Lung (tissue), 12 donors: ENCODE measurements around the gene PSENEN. TPM values are rescaled to one million over a fixed set of nuclear protein-coding genes. Genes with fewer than 3 reads are reported as not detected.

Source experiments
- ATAC-seq: fragments of 200-7000 bp; cut with Tn5 transposase; one replicate; pipeline ENCODE4 v1.9.1; 2020; ENCODE audit warnings: moderate number of reproducible peaks; ENCODE audit not compliant: insufficient read depth, low FRiP score
- DNase-seq, 3 donors: peaks; one replicate each; pipeline ENCODE4 v3.0.0-alpha.2; 2013 to 2017
- H3K27ac ChIP-seq, 2 donors: one replicate each; pipeline ENCODE4 v1.5.1; 2013; ENCODE audit warnings: mild to moderate bottlenecking in 2 of 2, moderate library complexity in 2 of 2, control low read depth in 1 of 2, inconsistent platforms in 1 of 2, low read depth in 1 of 2, low read length in 1 of 2
- H3K27me3 ChIP-seq, 3 donors: one replicate each; pipeline ENCODE4 v1.5.1; 2013; ENCODE audit warnings: low read length in 2 of 3; ENCODE audit not compliant: control insufficient read depth in 3 of 3, insufficient read depth in 3 of 3
- H3K36me3 ChIP-seq, 4 donors: one replicate each; pipeline ENCODE4 v1.5.1; 2013; ENCODE audit warnings: low read length in 4 of 4, mild to moderate bottlenecking in 1 of 4, moderate library complexity in 1 of 4; ENCODE audit not compliant: control insufficient read depth in 4 of 4, insufficient read depth in 4 of 4
- H3K4me1 ChIP-seq, 5 donors: one replicate each; pipeline ENCODE4 v1.5.1; 2013; ENCODE audit warnings: low read length in 5 of 5, mild to moderate bottlenecking in 2 of 5, moderate library complexity in 1 of 5; ENCODE audit not compliant: control insufficient read depth in 5 of 5, insufficient read depth in 5 of 5
- H3K4me3 ChIP-seq: one replicate; pipeline ENCODE4 v1.5.1; 2013; ENCODE audit warnings: mild to moderate bottlenecking, control low read depth, moderate library complexity
- H3K9ac ChIP-seq, 2 donors: one replicate each; pipeline ENCODE4 v1.5.1; 2013; ENCODE audit warnings: low read length in 2 of 2, control low read depth in 1 of 2; ENCODE audit not compliant: insufficient read depth in 1 of 2
- H3K9me3 ChIP-seq, 4 donors: one replicate each; pipeline ENCODE4 v1.5.1; 2013; ENCODE audit warnings: low read length in 3 of 4, mild to moderate bottlenecking in 1 of 4, moderate library complexity in 1 of 4; ENCODE audit not compliant: control insufficient read depth in 4 of 4, insufficient read depth in 3 of 4
- WGBS, 2 donors: extraction: QIAGEN DNeasy Blood & Tissue Kit; methylation state at CpG; one replicate each; pipeline ENCODE4 v1.1.7; 2013; 5-methylcytosine and 5-hydroxymethylcytosine counted together
- polyA plus RNA-seq, 2 donors: library from polyadenylated mRNA; stranded (reverse); fragments of 200-250 nt; gene quantifications; one replicate each; pipeline ENCODE4 v1.2.1, GENCODE V29; 2013
- total RNA-seq, 2 donors: library from RNA; depleted of rRNA in 1 of 2; stranded (reverse); fragments of >200 nt in 1 of 2; gene quantifications; one replicate each; pipeline ENCODE4 v1.2.1, GENCODE V29; 2014 to 2021
- TF ChIP-seq, protein P1 (sequence below): IDR thresholded peaks from 2 replicates; pipeline ENCODE4 v1.5.1; 2012; ENCODE audit warnings: mild to moderate bottlenecking; ENCODE audit errors: control extremely low read depth, extremely low read depth
- donor health status: control.
- donor health status: control.
- donor health status: Bipolar disorder and iron deficiency.
- donor health status: healthy.
- donor health status: DM: yes; HTN: yes; CAD: no.

PSENEN gene
- total and polyA plus RNA-seq, 4 donors: 36.8 to 196 (median 107) TPM

GRCh38 chr19:35720163-35720524 is 25.3 kb upstream of the PSENEN start:
- Histone ChIP-seq H3K4me3 (no peak overlapping the region), H3K27me3 (no peaks in the 10 kb centered on the region), H3K4me1 (peaks cover 0 to 23% (median 15%) of the 10 kb centered on the region in 5 donors), H3K27ac (no peak overlapping the region), H3K36me3 (peaks cover 9 to 47% (median 25%) of the 10 kb centered on the region in 4 donors), H3K9me3 (peaks cover 0 to 1% (median 0%) of the 10 kb centered on the region in 4 donors), H3K9ac (no peak overlapping the region)
- WGBS, 2 donors: 93% methylated on average over 9 of the region's 9 CpGs
- ATAC-seq (no peak), DNase-seq (no peak)
- TF ChIP-seq, protein P1, sequence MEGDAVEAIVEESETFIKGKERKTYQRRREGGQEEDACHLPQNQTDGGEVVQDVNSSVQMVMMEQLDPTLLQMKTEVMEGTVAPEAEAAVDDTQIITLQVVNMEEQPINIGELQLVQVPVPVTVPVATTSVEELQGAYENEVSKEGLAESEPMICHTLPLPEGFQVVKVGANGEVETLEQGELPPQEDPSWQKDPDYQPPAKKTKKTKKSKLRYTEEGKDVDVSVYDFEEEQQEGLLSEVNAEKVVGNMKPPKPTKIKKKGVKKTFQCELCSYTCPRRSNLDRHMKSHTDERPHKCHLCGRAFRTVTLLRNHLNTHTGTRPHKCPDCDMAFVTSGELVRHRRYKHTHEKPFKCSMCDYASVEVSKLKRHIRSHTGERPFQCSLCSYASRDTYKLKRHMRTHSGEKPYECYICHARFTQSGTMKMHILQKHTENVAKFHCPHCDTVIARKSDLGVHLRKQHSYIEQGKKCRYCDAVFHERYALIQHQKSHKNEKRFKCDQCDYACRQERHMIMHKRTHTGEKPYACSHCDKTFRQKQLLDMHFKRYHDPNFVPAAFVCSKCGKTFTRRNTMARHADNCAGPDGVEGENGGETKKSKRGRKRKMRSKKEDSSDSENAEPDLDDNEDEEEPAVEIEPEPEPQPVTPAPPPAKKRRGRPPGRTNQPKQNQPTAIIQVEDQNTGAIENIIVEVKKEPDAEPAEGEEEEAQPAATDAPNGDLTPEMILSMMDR: no peak

GRCh38 chr19:35720648-35721047 is 24.8 kb upstream of the PSENEN start:
- no peak overlapping the region for H3K4me3 ChIP-seq
- DNase-seq (no peak), ATAC-seq (no peak)
- TF ChIP-seq, protein P1: no peak
- H3K9ac ChIP-seq: no peak overlapping the region
- H3K4me1 ChIP-seq: peaks cover 0 to 20% (median 14%) of the 10 kb centered on the region in 5 donors
- peaks cover 0 to 1% (median 0%) of the 10 kb centered on the region in 4 donors for H3K9me3 ChIP-seq
- H3K36me3 ChIP-seq: peaks cover 9 to 52% (median 27%) of the 10 kb centered on the region in 4 donors
- H3K27me3 ChIP-seq: no peaks in the 10 kb centered on the region
- 90 to 96% methylated on average over 16 to 17 of the region's 17 CpGs for WGBS, 2 donors
- no peak overlapping the region for H3K27ac ChIP-seq

GRCh38 chr19:35721374-35721773 is 24.1 kb upstream of the PSENEN start:
- H3K9ac ChIP-seq: no peak overlapping the region
- H3K4me3 ChIP-seq: no peak overlapping the region
- no peak overlapping the region for H3K27ac ChIP-seq
- WGBS, 2 donors: 93 to 95% methylated on average over 15 to 16 of the region's 16 CpGs
- peaks cover 0 to 13% (median 8%) of the 10 kb centered on the region in 5 donors for H3K4me1 ChIP-seq
- peaks cover 9 to 59% (median 32%) of the 10 kb centered on the region in 4 donors for H3K36me3 ChIP-seq
- no peak for ATAC-seq
- TF ChIP-seq, protein P1: no peak
- DNase-seq: no peak
- H3K9me3 ChIP-seq: peaks cover 0 to 1% (median 0%) of the 10 kb centered on the region in 4 donors
- no peaks in the 10 kb centered on the region for H3K27me3 ChIP-seq

DNA sequence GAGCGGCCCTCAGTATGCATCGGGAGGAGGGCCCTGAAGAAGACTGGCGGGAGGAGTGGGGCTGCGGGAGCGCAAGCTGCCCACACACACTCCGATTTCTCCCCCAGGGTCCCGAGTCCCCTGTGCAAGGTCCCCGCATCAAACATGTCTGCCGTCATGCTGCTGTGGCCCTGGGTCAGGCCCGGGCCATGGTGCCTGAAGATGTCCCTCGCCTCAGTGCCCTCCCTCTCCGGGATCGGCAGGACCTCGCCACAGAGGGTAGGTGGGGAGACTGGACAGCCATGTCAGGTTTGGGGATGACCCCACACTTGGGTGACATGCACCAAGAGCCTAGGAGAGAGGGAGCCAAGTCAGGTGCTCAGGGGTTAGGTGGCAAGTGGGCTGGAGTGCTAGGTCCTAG is 23.0 kb upstream of the PSENEN start:
- Histone ChIP-seq H3K9me3 (no peaks in the 10 kb centered on the region), H3K4me1 (peaks cover 0 to 10% (median 8%) of the 10 kb centered on the region in 5 donors), H3K9ac (no peak overlapping the region), H3K4me3 (no peak overlapping the region), H3K36me3 (peaks cover 9 to 68% (median 36%) of the 10 kb centered on the region in 4 donors), H3K27me3 (no peaks in the 10 kb centered on the region), H3K27ac (no peak overlapping the region)
- no peak for ATAC-seq
- 94 to 99% methylated on average over 14 of the region's 14 CpGs for WGBS, 2 donors
- no peak for DNase-seq
- TF ChIP-seq, protein P1: no peak
